Activated CD8-positive, alpha-beta memory T cell treated with anti-CD3 and anti-CD28 coated beads, Interleukin-2, amount 50 U/mL, for 48 hours (primary cell): ENCODE data around the gene CCSER2.
"Not testable (repeated sequence)": the region's sequence is repeated elsewhere in the genome, so short reads cannot be mapped to it uniquely, and the experiment has no call there.

Source experiments
- DNase-seq: peaks from one replicate; pipeline ENCODE4 v3.0.0-alpha.2; 2020

CCSER2 gene

DNA sequence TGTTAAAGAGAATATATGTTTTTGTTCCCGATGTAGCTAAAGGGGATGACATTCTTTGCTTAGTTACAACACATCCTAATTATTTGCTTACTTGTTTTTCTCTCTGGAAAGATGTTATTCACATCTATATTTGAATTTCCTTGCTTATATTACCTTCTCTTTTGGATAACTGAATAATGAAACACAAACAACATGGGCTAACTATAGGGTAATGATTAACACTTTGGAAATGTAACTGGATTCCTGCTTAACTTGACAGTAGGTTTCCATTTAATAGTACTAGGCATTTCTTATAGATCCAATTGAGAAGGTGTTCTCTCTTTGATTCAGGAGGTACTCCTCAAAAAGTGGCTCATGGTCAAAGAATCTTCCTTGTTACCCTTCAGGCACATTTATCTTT is 141.1 kb downstream of the CCSER2 start:
- DNase-seq: no peak

DNA sequence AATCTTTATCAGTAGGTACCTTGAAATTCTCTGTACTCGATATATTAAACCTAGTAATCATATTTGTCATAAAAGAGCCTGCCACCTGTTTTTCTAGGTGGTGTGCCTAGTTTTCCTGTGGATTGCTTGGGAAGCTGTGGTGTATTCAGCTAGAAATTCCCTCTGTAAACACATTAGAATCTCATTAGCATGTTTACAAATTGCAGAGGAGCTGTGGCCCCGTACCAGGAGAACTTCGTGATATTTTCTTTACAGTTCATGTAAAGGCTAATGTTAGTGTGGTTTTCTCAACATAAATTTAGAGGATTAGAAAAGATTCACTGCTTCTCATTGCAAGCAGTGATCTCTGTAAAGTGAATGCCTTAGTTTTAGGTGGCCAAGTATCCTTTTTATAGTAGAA is 144.7 kb downstream of the CCSER2 start:
- no peak for DNase-seq

DNA sequence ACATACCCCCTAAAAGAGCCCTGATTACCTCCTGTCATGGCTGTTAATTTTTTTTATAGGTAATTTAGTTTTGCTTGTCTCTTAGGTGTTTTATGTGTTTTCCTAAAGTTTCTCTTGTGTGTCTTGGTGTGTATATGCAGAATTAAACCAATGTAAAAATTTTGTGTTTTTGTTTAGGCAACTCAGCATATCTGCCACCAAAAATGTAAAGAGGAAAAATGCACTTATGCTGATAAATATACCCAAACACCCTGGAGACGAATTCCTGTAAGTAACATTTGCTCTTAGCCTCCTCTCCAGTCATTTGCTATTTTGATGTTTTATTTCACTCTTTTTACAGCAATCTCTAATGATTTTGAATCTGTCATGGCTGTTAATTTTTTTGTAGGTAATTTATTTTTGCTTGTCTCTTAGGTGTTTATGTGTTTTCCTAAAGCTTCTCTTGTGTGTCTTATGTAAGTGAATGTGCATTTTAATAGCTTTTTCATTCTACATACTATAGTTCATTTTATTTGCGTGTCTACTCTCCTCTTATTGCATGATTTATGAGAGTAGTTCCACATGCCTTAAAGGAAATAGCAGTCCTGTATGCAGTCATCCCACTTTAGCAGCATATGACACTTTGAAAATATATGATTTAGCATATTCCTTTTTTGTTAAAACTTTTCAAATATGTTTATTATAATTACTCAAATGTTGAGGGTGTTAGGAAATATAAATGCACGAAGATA is 149.2 kb downstream of the CCSER2 start:
- no peak for DNase-seq

DNA sequence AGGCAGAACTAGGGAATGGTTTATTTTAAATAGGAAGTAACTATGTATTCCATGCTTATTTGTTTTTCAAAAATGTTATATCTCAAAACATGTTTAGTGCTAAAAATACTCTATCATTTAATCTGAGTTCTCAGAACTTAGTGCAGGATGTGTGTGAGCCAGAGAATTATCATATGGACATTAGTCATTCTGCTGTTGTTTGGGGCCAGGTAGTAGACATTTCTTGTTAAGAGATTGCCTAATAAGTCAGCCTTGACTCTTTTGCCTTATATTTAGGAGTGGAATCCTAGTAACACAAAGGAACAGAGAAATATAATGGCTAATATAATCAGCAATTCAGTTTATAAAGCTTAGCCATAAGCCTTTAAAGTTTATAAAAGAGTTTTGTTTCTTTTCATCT is 149.8 kb downstream of the CCSER2 start:
- DNase-seq: no peak

DNA sequence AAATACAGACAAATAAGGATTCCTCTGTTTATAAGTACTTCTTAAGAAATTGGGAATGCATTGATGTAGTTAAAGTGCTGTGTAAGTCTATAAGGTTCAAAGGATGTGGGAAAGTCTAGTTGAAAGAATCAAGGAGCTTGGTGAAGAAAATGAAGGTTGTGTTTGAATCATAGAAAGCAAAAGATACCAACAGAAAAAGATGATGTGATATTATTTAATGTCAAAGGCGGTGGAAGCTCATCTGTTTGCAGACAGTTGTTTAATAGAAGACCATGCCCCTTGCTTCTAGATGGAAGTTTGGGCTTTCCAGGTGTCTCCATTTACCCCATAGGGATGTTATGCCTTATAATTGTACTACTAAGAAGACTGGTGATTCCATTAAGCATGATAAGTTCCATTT is 150.3 kb downstream of the CCSER2 start:
- DNase-seq: no peak

DNA sequence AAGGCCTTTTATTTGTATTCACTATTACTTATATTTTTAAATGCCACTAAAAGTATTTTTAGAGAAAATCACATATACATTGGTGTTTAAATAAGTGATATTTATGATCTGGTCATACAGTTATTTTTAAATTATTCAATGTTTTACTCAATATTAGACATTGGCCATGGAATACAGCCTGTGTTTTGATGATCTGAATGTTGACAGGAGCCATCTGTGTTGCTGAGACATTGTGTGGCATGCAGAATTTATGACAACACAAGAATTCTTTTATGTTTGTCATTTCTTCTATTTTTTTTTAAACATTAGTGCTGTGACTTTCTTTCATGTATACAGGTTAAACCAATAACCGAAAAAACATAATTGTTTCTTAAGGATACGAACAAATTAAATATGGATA is 156.2 kb downstream of the CCSER2 start:
- DNase-seq: no peak

DNA sequence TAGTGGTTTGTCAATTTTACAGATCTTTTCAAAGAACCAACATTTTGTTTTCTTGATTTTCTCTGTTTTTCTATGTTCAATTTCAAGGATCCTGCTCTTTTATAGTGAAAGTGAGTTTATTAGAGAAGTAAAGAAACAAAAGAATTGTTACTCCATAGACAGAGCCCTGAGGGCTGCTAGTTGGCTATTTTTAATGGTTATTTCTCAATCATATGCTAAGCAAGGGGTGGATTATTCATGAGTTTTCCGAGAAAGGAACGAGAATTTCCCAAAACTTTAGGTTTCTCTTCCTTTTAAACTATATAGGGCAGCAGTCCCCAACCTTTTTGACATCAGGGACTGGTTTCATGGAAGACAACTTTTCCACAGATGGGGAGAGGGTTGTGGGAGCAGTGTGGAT is 165.0 kb downstream of the CCSER2 start:
- no peak for DNase-seq

DNA sequence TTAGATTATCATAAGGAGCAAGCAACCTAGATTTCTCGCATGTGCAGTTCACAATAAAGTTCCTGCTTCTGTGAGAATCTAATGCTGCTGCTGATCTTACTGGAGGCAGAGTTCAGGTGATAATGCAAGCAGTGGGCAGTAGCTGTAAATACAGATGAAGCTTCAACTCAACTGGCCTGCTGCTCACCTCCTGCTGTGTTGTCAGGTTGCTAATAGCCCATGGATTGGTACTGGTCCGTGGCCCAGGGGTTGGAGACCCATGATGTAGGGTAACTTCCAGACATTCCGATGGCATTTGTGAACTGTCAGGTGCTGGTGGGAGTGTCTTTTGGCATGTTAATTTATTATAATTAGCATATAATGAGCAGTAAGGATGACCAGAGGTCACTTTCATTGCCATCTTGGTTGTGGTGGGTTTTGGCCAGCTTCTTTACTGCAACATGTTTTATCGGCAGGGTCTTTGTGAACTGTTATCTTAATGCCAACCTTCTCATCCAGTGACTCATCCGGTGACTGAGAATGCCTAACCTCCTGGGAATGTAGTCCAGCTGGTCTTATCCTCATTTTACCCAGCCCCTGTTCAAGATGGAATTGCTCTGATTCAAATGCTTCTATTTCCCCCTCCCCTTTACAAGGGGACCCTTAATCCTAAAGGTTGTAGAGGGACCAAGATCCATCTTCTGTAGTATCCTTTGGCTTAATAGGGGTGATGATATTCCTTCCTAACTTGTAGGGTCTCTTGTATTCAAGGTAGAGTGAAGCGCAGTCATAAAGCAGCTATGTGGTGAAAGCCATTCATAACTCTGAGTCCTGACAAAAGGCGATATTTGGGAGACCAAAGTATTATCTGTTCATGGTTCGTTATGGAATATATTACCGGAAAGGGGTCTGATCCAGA is 165.8 kb downstream of the CCSER2 start:
- no peak for DNase-seq

DNA sequence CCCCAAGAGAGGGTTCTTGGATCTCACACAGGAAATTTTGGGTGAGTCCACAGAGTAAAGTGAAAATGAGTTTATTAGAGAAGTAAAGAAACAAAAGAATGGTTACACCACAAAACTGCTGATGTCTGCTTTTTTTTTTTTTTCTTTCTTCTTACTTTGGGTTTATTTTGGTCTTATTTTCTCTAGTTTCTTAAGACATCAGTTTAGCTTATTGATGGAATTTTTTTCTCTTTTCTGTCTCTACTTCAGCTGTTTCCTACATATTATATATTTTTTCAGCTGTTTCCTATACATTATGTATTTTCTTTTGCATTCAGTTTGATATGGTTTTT is 166.4 kb downstream of the CCSER2 start:
- no peak for DNase-seq

DNA sequence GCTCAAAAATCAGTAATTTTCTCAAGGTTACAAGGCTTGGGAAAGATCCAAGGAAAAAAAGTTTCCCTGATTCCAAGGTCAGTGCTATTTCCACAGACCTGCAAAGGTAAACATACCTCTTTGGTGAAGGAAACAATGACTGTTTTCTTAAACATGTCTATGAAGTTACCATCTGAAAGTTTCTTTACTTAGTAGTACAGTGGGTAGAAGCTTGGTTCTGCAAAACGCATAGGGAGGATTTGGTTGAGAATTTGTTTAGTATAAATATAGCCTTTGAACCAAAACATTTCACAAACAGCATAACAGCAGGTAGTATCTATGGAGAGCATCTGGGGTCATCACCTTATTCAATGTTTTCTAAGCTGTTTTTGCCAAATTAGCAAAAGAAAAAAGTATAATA is 169.6 kb downstream of the CCSER2 start:
- no peak for DNase-seq

DNA sequence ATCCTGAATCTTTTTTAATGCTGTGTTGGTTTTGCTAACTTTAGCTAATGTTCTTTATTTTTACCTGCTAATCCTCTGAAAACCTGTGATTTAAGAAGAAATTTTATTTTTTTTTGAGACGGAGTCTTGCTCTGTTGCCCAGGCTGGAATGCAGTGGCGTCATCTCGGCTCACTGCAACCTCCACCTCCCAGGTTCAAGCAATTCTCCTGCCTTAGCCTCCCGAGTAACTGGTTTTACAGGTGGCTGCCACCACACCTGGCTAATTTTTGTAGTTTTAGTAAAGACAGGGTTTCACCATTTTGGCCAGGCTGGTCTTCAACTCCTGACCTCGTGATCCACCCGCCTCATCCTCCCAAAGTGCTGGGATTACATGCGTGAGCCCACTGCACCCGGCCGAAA is 170.7 kb downstream of the CCSER2 start:
- DNase-seq: not testable (repeated sequence)

DNA sequence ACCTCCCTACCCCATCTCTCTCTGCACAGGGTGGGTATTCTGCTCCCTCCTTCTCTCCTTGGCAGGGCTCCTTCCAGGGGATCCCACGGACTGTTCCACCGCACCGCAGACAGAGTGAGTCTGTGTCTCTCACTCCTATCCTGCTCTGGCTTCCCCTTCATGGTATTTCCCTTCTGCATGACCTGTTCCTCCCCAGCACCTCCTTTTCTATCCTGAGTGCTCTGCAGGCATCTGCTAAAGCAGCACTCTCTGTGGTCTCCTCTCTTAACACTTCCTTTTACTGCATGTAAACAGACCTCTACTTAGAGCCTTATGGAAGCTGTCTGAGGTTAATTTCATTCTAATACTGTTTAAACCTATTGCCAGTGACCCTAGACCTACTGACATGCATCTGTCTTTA is 171.5 kb downstream of the CCSER2 start:
- DNase-seq: no peak

DNA sequence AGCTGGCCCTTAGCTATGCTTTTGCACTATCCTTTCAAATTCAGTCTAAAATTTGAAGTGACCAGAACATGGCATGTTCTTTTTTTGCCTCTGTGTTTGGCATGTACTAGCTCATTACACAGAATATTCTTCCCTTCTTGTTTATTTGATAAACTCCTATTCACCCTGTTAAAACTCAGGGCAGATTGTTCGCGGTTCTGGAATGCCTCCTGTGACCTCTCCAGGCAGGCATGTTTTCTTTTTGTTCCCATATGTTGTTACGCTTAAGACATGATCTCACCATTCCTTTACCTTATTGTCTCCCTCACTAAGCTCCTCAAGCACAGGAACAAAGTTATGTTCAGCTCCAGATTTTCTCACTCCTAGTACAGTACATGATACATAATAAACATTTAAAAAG is 181.7 kb downstream of the CCSER2 start:
- no peak for DNase-seq

DNA sequence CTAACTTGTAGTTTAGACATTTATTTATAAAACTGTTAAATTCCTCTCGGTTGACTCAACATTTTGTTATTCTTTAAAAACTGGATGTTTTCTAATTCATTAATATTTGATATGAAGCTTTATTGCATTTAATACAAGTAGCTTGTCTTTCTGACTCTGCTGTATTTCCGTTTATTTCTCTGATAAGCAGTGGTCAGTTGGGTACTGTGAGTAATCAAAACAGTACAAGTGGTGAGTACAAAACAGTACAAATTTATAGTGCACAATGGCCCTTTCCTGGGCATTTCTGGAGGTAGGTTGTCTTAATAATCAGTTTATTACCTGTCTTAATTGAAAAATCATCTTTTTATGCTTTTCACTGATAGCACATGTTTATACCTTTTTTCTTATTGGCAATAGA is 182.7 kb downstream of the CCSER2 start:
- DNase-seq: no peak

DNA sequence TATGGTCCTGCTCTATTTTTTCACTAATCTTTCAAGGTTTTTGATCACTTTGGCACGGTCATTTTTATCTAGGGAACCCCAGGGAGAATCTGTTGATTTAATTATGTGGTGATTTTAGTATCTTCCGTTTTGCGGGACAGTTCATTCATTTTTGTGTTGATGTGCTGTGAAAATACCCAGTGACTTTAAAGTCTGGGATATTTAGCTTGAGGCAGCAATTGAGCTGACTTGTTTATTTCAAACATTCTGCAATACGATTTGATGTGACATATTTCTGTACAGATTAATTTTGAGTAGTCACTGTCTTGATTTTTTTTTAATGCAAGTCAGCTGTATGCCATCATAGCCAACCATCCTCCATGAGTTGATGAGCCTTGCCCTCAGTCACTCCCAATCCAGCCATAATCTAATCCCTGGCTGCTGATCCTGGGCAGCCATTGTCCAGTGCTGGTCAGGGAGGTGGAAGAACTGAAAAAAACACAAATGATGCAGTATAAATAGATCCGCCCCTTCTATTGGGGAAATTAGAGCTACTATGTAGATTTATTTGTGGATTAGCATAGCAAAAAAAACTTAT is 183.4 kb downstream of the CCSER2 start:
- DNase-seq: no peak

DNA sequence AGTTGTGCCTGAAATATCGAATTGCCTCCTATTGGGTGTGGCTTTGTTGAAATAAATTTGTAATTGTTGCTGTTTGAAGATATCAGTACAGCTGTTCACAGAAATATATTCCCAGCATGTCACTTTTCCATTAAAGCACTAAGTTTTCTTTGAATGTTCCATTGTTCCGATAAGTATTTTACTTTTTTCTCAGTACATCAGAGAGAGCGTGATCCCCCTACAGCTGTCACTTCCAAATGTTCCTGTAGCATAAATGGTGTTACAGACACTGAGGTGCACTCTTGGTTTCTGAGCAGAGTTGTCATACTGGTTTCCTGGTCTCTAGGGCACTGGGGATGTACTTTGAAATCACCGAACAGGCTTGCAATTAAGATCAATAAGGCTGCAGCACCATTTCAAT is 189.2 kb downstream of the CCSER2 start:
- DNase-seq: no peak

DNA sequence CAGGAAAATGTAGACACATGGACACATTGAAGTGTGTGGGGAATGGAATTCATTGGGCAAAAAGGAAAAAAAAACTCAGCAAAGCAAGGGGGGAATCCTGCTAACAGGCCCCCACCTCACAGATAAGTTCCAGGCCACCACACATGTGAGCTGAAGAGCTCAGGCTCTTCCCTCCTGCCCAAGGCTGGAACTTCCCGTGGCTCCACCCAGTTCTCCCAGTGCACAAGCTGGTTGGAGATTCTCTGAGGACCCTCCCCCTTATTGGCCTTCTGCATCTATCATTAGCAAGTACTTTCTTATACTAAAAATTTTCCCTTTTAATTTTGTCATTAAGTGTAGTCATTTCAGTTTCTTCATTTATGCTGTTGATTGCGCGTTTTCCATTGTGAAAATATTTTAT is 190.8 kb downstream of the CCSER2 start:
- DNase-seq: no peak

DNA sequence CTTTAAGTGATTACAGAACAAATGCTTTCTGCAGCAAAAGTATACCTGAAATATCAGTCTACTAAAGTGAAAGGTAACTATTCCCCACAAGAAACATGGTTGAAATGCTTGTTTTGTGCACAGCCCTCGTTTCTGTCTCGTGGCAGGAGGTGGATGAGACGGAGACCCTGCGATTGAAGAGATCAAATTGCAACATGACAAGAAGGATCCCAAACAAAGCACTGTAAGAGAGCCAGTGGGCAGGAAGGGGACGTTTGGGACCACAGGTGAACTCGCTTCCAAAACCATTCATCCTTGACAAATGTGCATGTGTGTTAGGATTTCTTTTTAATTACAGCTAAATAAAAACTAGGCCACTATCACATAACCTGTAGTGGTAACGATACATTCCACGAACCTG is 192.6 kb downstream of the CCSER2 start:
- DNase-seq: no peak

DNA sequence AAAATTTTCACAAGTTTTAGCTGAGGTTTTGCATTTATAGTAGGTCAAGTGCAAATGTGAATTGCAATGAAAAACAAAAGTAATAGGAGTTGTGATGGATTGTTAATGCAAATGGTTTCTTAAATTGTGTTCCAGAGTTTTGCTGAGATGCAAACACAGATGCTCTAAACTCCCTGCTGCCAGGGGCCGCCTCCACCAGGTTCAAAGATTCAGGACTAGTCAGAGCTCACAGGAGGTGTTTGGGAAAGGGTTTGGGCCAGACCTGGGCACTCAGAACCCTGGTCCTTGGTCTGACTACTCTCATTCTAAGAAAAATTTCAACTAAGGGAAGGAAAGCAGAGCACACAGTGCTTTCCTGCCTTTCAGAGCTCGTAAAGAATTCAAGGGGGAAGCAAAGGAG is 193.1 kb downstream of the CCSER2 start:
- no peak for DNase-seq

DNA sequence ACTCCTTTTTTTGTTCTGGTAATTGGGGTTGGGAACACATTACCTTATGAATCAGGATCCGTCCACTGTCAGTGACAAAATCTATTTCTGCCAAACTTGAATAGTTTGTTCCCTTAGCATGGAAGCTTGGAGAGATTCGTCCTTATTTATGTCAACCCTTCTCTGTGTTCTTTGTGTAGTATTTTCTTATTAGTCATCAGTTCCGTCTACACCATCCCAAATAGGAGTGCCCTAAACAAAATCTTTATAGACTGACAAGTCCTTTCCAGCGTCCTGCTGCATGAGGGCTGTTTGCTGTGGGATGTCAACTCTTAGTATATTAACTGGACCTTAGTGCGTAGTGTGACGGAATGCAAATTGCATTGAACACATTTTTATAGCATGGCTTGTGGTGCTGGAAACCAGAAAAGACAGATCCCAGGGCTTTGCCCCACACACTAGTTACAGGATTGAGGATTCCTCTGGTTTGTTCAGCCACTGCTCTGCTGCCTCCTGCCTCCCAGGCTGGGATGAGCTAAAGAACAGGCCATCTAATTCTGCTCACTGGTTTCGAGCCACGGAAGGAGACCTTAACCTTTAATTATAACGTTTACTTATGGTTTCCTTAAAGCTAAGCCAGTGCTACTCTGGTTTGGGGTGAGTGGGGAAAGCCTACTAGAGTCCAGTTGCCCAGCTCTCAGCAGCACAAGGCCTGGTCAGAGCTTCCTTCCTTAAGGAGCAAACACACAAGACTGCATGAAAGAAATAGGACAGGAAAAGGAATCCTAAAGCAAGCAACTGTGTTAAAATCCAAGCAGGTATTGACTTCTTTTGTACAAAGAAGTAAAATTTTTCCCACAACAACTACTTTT is 194.4 kb downstream of the CCSER2 start:
- no peak for DNase-seq

DNA sequence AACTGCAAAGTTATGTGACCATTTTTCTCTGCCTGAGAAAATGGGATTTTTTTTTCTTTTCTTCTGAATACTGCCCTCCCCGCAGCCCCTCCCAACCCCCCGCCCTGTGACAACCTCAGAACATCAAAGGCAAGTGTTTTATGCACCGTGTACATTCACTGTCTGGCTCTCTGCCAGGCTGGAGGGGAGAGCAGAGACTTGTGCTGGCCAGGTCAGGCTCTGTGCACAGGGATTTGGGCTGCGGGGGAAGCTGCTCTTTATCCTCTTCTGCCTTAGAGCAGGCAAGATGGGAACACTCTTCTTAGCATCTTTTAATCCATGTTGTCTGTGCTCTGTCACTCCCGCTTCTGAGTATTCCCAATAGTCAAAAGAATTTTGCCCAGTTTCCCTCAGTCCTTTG is 195.1 kb downstream of the CCSER2 start:
- DNase-seq: no peak

DNA sequence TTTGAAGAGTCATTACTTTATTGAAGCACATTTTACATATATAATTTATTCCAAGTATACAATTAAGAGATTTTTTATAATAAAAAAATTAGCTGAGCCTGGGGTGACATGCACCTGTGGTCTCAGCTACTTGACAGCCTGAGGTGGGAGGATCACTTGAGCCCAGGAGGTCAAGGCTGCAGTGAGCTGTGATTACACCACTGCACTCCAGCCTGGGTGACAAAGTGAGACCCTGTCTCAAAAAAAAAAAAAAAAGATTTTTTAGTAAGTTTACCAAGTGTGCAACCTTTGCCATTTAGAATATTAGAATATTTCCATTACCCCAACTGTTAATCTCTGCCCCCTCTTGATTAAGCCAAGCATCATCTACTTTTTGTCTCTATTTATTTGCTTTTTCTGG is 196.0 kb downstream of the CCSER2 start:
- no peak for DNase-seq

DNA sequence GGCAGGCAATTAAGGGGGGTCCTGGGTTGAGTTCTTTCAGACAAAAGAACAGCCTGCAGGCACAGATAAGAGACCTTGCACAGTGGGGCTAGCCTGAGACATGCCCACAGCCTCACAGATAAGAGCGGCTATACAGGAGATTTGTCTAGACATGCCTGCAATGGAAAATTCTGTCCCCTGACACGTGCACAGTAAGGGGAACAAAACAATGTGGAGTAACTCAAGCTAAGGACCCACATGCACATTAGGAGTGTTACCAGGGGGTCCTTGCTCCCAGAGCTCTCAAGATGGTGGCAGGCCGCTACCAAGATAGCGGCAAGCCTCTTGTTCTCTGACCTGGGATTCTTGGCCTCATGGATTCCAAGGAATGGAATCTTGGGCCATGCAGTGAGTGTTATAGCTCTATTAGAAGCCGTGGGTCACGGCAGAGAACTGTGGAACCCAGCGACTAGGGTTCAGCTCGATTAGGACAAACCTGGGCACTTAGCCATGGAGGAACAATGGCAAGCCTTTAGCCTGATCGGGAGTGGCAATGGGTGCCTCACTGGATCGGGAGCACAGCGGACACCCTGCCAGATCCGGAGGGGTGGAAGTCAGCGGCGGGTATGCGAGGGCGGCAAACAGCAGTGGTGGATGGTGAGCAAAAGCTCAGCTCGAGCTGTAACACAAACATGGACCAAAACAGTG is 196.9 kb downstream of the CCSER2 start:
- DNase-seq: no peak
